ENCODE results near the gene THSD4. TPM values are rescaled to one million over a fixed set of nuclear protein-coding genes. Genes with fewer than 3 reads are reported as not detected.

The THSD4 gene
- total RNA-seq, 1 experiment from 2014 or later: 29.0 TPM

DNA sequence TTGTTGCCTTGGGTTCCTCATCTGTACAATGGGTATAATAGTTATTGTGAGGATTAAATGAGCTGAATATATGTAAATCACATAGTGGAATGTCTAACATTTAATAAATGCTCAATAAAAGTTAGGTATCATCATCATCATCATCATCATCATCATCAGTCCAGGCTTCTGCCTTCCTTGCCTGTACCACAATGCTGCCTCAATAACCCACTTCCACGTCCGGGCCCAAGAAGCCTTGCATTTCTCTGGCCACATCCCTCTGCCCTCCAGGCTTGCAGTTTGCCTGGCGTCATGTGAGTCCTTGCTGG lies 137.4 kb downstream of the THSD4 start:
- Histone ChIP-seq H4K20me1 (ENCODE audit: low read length) (no peaks in the 10 kb centered on the region), H3K9ac (ENCODE audit: low read length) (peak overlapping the region; percentile 40; the same call in 1 of the 2 replicates), H3K9me2 (replicated peaks; ENCODE audit: low read length) (no peaks in the 10 kb centered on the region), H3K79me2 (ENCODE audit: low read length) (no peaks in the 10 kb centered on the region), H3K9me3 (ENCODE audit: low read length) (no peaks in the 10 kb centered on the region), H3K4me1 (ENCODE audit: insufficient read depth, low read length) (peaks cover 25% of the 10 kb centered on the region), H3K27me3 (ENCODE audit: low read length) (no peaks in the 10 kb centered on the region), H3K27ac (ENCODE audit: low read length) (peak overlapping the region; percentile 89), H2AFZ (ENCODE audit: low read length) (no peak overlapping the region), H3F3A (ENCODE audit: low read length, unreplicated experiment) (no peaks in the 10 kb centered on the region), H3K4me2 (ENCODE audit: low read length) (no peak overlapping the region), H3K4me3 (ENCODE audit: low read length) (no peak overlapping the region), H3K36me3 (ENCODE audit: low read depth, low read length) (peaks cover 30% of the 10 kb centered on the region)
- BruUV-seq (replicated peaks): no TSS peak
- intact Hi-C loops (cut with micrococcal nuclease): no loop called here
- POLR2A ChIA-PET (ENCODE audit: unreplicated experiment): no interaction called here
- ATAC-seq (no peak), DNase-seq (no peak)
- TF ChIP-seq, protein P1, sequence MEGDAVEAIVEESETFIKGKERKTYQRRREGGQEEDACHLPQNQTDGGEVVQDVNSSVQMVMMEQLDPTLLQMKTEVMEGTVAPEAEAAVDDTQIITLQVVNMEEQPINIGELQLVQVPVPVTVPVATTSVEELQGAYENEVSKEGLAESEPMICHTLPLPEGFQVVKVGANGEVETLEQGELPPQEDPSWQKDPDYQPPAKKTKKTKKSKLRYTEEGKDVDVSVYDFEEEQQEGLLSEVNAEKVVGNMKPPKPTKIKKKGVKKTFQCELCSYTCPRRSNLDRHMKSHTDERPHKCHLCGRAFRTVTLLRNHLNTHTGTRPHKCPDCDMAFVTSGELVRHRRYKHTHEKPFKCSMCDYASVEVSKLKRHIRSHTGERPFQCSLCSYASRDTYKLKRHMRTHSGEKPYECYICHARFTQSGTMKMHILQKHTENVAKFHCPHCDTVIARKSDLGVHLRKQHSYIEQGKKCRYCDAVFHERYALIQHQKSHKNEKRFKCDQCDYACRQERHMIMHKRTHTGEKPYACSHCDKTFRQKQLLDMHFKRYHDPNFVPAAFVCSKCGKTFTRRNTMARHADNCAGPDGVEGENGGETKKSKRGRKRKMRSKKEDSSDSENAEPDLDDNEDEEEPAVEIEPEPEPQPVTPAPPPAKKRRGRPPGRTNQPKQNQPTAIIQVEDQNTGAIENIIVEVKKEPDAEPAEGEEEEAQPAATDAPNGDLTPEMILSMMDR (conservative IDR thresholded peaks at IDR 0.05; ENCODE audit: low read depth, low read length): no peak
- TF ChIP-seq EZH2phosphoT487 (IDR thresholded peaks at IDR 0.05; ENCODE audit: borderline replicate concordance, low read length) (no peak), EZH2 (IDR thresholded peaks at IDR 0.05; ENCODE audit: low read length, unreplicated experiment) (no peak)
- CTCF ChIA-PET: no interaction called here

DNA sequence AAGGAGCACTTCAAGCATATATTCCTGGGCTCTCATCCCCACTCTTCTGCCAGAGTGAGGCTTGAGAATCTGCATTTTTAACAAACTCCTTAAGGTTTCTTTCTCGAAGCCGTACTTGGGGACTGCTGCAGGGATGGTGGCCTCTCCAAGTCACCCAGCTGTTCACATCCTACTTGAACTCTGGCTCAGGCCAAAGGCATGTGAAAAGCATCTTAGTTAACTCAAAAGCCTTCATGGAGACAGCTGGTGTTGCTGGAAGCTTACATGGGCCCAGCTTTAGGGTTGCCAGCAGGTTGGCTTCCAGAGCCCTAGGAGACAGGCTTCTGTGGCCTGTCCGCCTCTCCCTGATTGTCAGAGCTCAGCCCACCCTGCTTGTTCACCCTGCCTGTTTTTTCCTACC lies 139.2 kb downstream of the THSD4 start:
- H3K36me3 ChIP-seq (ENCODE audit: low read depth, low read length): peaks cover 41% of the 10 kb centered on the region
- no peak for ATAC-seq

DNA sequence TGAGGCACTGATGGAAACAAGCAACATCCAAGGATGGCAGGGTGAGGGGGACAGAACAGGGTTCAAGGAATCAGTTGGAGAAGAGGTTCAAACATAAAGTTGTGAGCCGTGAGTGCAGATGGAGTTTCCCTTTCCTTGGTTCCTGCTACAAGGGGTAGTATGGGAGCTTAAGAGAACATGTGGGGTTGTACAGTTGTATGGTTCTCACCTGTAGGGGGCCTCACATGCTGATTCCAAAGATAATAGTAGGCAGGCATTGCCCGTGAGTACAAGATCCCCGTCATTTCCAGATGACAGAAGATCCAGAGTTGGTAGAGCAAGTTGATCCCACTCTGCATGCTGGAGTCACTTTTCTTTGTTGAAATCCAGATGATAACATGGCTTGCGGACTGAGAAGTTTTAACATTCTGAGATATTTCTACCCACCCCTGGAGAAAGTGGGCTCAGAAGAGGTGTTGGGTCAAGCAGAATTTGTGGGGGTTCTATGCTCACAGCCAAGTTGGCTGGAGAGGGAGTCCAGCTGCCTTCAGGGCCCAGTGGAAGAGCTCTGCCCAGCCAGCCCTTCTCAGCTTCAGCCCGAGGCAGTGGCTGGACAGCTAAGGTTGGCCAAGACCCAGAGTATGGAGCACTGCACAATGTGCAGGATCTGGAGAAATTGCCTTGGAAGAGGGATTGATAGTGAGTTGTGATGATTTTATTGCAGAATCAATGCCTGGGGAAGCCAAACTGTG lies 141.8 kb downstream of the THSD4 start:
- Histone ChIP-seq H3K9me2 (replicated peaks; ENCODE audit: low read length) (no peaks in the 10 kb centered on the region), H3K9me3 (ENCODE audit: low read length) (no peaks in the 10 kb centered on the region), H3K79me2 (ENCODE audit: low read length) (no peaks in the 10 kb centered on the region), H3K4me1 (ENCODE audit: insufficient read depth, low read length) (peaks cover 4% of the 10 kb centered on the region), H3K9ac (ENCODE audit: low read length) (no peak overlapping the region), H3K4me2 (ENCODE audit: low read length) (no peak overlapping the region), H4K20me1 (ENCODE audit: low read length) (no peaks in the 10 kb centered on the region), H3K4me3 (ENCODE audit: low read length) (no peak overlapping the region), H3K27ac (ENCODE audit: low read length) (no peak overlapping the region), H3K36me3 (ENCODE audit: low read depth, low read length) (peaks cover 44% of the 10 kb centered on the region), H3K27me3 (ENCODE audit: low read length) (no peaks in the 10 kb centered on the region), H2AFZ (ENCODE audit: low read length) (no peak overlapping the region), H3F3A (ENCODE audit: low read length, unreplicated experiment) (no peaks in the 10 kb centered on the region)
- TF ChIP-seq EZH2phosphoT487 (IDR thresholded peaks at IDR 0.05; ENCODE audit: borderline replicate concordance, low read length) (no peak), EZH2 (IDR thresholded peaks at IDR 0.05; ENCODE audit: low read length, unreplicated experiment) (no peak)
- TF ChIP-seq, protein P1 (conservative IDR thresholded peaks at IDR 0.05; ENCODE audit: low read depth, low read length): peak; percentile 26; the same call in 1 of the 2 replicates
- ATAC-seq: no peak
- ChIA-PET POLR2A (ENCODE audit: unreplicated experiment) (no interaction called here), CTCF (no interaction called here)
- BruUV-seq (replicated peaks): TSS peak; percentile 8
- DNase-seq: no peak
- intact Hi-C loops (cut with micrococcal nuclease): no loop called here

More for the DNA sequence above, 139.2 kb downstream of the THSD4 start:
- Histone ChIP-seq H3K79me2 (ENCODE audit: low read length) (no peaks in the 10 kb centered on the region), H3K27ac (ENCODE audit: low read length) (no peak overlapping the region), H3K4me3 (ENCODE audit: low read length) (no peak overlapping the region), H3K4me2 (ENCODE audit: low read length) (no peak overlapping the region), H3K27me3 (ENCODE audit: low read length) (no peaks in the 10 kb centered on the region), H3K9ac (ENCODE audit: low read length) (no peak overlapping the region), H3K9me2 (replicated peaks; ENCODE audit: low read length) (no peaks in the 10 kb centered on the region), H2AFZ (ENCODE audit: low read length) (no peak overlapping the region), H3K4me1 (ENCODE audit: insufficient read depth, low read length) (peaks cover 25% of the 10 kb centered on the region), H3K9me3 (ENCODE audit: low read length) (no peaks in the 10 kb centered on the region), H4K20me1 (ENCODE audit: low read length) (no peaks in the 10 kb centered on the region), H3F3A (ENCODE audit: low read length, unreplicated experiment) (no peaks in the 10 kb centered on the region)
- TF ChIP-seq EZH2phosphoT487 (IDR thresholded peaks at IDR 0.05; ENCODE audit: borderline replicate concordance, low read length) (no peak), EZH2 (IDR thresholded peaks at IDR 0.05; ENCODE audit: low read length, unreplicated experiment) (no peak)
- TF ChIP-seq, protein P1 (conservative IDR thresholded peaks at IDR 0.05; ENCODE audit: low read depth, low read length): no peak
- CTCF ChIA-PET: no interaction called here
- intact Hi-C loops (cut with micrococcal nuclease): no loop called here
- no TSS peak for BruUV-seq (replicated peaks)
- no peak for DNase-seq
- POLR2A ChIA-PET (ENCODE audit: unreplicated experiment): no interaction called here
